WI38 (cell line): ENCODE measurements around the gene PPM1K.

Experiments
- H3K4me3 ChIP-seq: 2 replicates; pipeline ENCODE4 v1.5.1; 2011; ENCODE audit warnings: low read depth, mild to moderate bottlenecking, control low read depth, low read length
- TF ChIP-seq, protein P1 (sequence below): IDR thresholded peaks from 2 replicates; pipeline ENCODE4 v1.5.1; 2012; ENCODE audit warnings: low read depth, mild to moderate bottlenecking, control low read depth, low read length

PPM1K gene

DNA sequence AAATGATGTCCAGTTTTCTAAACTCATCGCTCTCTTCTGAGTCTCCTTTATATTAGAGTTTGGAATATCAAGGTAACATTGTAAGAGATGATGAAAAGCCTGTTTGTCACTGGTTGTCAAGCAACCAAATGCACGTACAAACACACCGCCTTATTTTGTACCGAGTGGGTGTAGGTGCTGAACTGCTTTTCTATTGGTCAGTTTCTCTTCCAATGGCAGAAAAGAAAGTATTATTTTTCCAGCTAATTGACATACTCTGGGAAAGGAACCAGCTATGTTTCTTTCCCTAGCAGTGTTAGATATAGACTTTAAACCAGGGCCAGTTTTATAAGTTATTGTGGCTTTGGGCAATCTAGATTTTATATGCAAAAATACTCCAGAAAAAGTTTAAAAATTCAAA lies 6.6 kb upstream of the PPM1K start:
- TF ChIP-seq, protein P1, sequence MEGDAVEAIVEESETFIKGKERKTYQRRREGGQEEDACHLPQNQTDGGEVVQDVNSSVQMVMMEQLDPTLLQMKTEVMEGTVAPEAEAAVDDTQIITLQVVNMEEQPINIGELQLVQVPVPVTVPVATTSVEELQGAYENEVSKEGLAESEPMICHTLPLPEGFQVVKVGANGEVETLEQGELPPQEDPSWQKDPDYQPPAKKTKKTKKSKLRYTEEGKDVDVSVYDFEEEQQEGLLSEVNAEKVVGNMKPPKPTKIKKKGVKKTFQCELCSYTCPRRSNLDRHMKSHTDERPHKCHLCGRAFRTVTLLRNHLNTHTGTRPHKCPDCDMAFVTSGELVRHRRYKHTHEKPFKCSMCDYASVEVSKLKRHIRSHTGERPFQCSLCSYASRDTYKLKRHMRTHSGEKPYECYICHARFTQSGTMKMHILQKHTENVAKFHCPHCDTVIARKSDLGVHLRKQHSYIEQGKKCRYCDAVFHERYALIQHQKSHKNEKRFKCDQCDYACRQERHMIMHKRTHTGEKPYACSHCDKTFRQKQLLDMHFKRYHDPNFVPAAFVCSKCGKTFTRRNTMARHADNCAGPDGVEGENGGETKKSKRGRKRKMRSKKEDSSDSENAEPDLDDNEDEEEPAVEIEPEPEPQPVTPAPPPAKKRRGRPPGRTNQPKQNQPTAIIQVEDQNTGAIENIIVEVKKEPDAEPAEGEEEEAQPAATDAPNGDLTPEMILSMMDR, result no peak
- H3K4me3 ChIP-seq, result no peak overlapping the region

DNA sequence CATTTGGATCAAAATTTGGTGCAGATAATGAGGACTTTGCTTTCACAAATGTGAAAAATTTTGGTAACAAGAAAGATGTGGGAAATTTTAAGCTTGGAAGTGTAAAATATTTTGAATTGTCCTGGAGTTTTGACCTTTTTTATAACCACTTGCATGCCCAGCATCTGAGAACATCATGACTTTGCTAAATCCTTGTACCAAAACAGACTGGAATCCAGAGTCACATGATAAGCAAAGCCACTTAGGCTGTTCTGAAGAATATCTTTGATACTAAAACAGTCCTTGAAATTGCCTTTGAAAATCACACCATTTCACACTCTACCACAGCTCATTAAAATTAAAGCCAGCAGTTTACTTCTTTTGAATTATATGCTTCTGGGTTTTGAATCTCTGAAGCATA lies 2.5 kb upstream of the PPM1K start:
- no peak overlapping the region for H3K4me3 ChIP-seq
- TF ChIP-seq, protein P1, result no peak

DNA sequence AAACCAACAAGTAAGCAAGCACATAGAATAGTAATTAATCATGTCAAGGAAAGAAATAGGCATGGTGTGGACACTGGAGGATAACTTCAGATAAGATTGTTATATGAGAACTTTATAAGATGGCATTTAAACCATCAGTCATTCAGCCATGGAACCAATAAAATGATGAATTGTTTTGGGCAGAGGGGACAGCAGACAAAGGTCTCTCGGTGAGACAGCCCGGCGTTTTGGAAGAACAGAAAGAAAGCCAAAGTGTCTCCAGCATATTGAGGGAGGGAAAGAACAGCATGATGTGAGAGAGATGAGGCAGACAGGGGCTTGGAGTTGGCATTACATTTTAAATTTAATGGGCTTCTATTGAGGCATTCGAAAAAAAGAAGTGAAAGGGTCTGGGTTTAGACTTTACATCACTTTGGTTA lies 883 bp upstream of the PPM1K start:
- H3K4me3 ChIP-seq, result peak overlapping the region; percentile 84
- TF ChIP-seq, protein P1, result no peak

DNA sequence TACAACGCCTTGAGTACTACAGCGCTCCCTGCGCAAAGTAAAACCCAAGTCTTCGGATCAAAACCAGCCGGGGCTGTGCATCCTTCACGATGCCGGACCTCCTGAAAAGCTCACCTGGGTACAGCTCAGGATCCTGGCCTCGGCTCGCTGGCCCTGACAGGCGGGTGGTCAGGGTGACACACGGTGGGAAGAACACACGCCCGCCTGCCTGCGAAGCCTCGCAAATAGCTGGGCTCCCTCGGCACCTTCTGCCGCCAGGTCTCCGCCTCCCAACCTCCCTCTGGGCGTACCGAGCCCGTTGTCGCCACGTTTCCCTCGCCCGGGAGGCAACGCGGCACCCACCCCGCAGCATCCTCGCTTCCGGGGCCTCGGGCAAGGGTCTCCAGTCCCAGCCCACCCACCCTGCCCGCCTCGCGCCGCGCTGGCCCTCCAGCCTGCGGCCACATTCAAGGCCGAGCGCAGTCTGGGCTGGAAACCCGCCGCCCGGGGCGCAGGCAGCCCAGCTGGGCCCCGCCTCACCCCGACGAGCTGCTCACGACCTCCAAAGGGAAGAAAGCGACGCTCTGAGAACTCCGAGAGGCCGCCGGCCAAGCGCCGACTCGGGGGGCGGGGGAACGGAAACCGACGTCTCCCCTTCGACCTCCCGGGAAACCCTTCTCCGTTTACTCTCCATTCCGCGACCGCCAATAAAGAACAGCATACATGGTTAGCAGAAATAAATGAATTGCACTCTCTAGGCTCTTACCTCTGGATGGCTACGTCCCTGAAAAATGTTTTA lies 511 bp downstream of the PPM1K start:
- peak overlapping the region; percentile 84 for H3K4me3 ChIP-seq
- TF ChIP-seq, protein P1, result no peak

DNA sequence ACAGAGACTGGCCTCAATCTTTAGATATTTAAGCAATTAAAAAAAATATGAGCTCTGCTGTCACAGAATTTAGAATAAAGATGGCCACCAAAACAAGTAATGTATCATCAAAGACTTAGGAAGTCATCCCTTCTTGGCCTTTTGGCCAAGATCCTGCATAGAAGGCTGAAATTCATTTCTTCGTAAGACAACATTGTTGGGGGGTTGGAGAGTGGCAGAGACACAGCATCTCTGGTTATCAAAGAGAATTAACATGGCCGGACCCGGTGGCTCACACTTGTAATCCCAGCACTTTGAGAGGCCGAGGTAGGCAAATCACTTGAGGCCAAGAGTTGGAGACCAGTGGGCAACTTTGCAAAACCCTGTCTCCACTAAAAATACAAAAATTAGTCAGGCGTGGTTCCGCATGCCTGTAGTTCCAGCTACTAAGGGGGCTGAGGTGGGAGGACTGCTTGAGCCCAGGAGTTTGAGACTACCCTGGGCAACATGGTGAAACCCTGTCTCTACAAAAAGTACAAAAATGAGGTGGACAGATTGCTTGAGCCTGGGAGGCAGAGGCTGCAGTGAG lies 4.0 kb downstream of the PPM1K start:
- TF ChIP-seq, protein P1, result no peak

DNA sequence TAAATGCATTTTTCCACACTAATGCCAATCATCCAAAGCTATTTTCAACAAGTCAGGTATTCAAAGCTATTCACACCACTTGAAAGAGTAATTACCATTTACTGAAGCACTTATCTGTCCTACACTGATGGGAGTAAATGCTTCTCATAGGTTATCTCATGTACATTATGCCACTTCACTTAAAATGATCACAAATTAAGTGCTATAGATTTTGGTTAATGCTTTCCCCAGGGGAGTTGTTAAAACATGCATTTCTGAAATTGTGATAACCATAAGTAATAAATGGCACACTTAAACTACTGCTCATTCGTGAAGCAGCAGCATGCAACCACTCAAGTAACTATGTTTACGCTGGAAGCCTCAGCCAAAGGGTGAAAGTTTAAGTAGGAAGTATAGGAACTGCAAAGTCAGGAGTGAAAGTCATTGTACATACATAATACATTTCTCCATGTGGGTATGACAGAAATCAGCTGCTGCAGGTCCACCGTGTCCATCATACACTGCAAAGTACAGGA lies 6.6 kb downstream of the PPM1K start:
- TF ChIP-seq, protein P1, result no peak

More for the DNA sequence above, 4.0 kb downstream of the PPM1K start:
- no peak overlapping the region for H3K4me3 ChIP-seq

More for the DNA sequence above, 6.6 kb downstream of the PPM1K start:
- H3K4me3 ChIP-seq, result no peak overlapping the region
